Eye (tissue), 1 donor: ENCODE data around the gene ATG4C.
A peak's percentile ranks its signal among the peaks of the same experiment; 100 is the strongest.
"Not testable (repeated sequence)": the region's sequence is repeated elsewhere in the genome, so short reads cannot be mapped to it uniquely, and the experiment has no call there.

Source experiments
- DNase-seq: peaks from one replicate; pipeline ENCODE4 v3.0.0-alpha.2; 2015

Gene ATG4C

DNA sequence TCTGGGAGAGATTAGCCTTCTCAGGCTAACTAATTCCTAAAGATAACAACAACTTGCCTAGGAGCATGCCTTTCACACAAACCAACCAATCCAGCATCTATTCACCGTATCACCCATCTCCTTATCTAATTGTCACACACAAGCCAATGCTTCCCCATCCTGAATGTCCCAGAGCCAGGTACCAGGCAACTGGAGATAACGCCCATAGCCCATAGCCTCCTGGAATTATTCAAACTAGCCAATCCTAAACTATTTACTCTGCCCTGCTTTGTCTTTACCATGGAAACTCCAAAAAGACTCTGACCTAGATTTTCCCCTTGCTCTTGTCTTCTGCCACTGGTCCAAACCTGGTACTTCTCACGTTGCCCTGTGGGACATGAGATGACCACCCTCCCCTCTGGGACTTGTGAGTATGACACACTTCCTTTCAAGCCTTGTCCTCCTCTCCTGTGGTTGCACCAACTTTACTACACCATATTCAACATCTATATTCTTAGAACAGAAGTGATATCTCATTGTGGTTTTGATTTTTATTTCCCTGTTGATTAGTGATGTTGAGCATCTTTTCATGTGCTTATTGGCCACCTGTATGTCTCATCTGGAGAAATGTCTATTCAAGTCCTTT is 8.8 kb upstream of the ATG4C start:
- no peak for DNase-seq

DNA sequence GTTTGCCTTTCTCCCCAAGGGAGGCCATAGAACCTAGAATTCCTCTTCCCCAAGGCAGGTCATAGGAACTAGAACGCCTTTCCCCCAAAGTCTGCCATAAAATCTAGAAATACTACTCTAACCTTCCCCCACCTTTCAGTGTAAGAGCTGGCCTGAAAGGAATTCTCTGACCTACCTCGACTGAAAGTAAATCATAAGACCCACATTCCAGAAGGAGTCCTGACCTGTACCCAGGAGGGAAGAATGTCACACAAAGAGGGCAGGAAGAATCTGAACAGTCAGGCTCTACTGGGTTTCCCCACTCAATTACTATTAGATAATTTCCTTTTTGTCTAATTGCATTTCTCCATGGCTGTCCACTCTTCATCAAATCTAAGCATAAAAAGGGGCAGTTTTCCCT is 5.7 kb upstream of the ATG4C start:
- no peak for DNase-seq

DNA sequence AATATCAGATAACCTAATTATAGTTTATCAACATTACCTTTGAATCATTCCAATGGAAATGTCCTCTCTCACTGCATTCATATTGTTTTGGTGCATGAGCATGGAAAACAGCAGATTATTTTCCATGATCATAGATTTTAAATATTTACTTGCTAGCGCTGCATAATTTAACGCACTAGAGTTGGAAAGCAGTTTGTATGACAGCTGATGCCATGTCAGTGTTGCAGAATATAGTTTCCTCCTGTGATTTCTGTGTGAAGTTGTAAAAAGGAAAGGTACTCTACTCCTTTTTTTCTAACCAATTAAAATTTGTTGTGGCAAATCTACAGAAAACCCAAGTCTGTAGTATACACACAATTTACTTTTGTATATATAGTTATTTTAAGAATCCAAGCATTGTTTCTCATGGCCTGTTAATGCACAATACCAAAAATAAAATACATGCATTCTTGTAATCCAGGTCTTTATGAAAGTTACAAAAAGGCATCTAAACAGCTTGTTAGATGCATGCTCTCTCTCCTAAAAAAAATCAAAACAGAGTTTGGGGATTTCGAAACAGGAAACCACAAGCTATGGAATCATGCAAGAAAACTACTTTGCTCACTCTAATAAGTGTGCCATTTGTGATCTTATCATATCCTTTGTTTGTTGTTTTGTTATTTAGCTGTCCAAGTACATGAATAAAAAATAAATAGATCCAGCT is 1.9 kb upstream of the ATG4C start:
- DNase-seq = peak; percentile 4

DNA sequence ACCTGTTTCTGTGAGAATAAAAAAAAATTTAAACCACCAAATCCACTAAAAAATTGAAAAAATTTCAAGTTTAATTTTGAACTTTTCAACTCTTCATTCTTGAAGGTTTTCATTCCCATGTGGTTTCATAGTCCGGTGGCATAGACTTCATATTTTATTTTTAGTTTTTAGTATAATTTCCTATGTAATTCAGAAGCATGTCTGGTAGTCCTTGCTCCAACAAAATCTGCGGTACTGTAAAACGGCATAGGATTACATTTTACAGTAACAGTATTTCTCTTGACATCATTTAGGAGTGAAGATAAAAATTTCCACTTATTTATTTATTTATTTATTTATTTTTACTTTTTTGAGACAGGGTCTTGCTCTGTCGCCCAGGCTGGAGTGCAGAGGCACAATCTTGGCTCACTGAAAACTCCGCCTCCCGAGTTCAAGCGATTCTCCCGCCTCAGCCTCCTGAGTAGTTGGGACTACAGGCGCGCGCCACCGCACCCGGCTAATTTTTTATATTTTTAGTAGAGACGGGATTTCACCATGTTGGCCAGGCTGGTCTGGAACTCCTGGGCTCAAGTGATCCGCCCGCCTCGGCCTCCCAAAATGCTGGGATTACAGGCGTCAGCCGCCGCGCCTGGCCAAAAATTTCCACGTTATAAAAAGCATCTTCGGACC is 1.3 kb upstream of the ATG4C start:
- DNase-seq = not testable (repeated sequence)

DNA sequence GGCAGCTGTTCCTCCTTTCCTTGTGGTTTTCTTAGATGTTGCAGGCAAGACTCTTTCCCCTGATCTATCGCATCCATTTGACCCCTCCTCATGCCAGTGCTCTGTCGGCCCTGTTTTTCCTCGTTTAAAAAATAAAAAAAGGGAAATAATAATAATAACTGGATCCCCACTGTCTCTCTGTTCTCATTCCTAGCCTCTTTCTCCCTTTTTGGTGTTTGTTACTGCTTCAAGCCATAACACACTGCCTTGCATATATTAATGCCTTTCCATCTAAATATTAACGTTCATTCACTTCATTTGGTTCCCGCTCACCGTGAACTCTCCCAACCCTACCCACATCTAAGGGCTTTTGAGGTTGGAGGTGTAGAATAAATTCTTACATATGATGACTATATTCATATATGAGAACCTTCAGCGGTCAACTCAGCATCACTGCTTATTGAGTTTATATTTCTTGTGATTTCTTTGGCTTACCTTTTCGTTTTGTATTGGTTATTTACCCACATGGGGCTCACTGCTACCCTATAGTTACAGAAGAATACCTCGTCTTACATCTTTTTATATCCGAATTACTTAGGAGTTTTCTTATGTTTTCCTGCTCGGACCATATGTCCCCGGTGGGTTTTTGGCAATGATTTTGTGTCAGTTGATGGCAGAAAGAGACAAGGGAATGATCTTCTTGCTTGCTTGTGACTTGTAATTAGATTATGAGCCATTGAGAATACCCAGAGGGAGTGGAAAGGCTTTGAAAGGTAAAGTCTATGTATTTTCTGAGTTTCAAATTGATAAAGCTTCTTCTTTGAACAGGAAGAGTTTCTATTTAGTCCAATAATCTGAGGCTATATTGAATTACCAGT is 805 bp downstream of the ATG4C start:
- DNase-seq = peak; percentile 51

DNA sequence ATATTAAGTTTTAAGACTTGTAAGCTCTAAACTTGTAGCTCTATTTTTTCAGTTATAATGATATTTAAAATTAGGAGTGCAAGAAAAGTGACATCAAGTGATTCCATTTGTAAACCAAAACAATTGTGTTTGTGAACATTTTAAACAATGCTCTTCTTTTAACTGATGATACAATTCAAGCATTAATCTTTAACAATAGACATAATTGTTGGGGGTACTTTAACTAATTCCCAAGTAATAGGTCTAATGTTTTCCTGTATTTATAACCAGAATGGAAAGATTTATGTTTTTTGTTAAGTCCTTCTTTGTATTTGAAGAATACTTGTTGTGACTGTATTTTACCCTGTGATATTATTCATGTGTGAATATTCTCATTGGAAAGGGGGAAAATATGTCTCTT is 6.8 kb downstream of the ATG4C start:
- DNase-seq = no peak

DNA sequence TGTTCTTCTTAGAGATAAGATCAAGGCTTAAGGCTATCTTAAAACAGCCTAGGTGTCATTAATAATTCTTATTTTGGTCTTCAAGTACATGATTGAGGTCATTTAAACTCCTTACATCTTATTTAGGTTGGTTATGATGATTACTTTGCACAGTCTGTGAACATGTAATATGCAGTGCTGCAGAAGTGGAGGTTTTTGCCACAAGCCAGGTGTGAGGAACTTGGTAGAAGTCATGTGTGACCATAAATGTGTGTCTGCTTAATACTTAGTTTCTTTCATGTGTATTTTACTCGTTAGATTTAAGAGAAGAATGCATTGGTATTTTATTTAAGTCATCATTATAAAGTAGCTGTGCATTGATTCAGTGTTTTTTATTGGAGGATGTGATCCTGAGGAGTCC is 10.1 kb downstream of the ATG4C start:
- no peak for DNase-seq

DNA sequence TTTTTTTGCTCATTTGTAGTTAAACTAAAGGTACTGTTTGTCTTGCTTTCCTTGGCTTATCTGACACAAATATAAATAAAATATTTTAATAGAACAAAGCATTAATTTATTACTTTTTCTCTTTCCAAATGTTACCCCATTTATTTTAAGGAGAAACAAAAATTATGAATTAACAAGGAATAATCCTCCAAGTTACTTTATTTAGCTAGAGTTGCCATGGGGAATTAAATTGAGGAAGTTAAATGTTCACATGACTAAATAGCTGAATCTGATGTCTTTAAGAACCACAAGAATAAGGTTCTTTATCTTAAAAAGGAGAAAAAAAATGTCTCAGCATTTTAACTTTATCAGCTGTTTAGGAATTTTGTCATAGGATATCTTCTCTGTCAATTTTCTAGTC is 12.3 kb downstream of the ATG4C start:
- DNase-seq = no peak

DNA sequence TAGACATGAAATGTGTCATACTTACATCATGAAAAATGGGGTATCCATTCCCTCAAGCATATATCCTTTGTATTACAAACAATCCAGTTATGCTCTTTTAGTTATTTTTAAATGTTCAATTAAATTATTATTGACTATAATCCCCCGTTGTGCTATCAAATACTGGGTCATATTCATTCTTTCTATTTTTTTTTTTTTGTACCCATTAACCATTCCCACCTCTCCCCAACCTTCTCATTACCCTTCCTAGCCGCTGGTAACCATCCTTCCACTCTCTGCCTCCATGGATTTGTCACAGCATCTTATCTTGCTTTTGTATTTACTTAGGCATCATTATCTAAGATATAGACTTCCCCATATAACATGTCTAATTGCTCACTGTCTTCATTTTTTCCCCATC is 15.8 kb downstream of the ATG4C start:
- DNase-seq = no peak

DNA sequence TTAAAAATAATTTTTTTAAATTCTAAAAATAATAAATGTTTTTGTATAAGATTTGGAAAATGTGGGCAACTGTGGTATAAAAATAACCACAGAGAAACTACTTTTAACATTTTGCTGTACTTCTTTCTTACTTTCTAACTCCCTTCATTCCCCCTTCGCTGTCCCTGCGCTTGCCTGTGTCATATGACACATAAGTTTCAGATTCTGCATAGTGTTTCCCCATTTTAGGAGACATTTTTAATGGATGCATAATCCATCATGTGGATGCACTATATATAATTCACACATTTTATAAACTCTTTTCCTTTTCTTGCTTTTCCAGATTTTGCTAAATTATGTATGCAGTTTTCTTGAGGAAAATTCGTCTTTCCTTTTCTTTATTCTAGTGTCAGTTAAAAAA is 16.3 kb downstream of the ATG4C start:
- no peak for DNase-seq

DNA sequence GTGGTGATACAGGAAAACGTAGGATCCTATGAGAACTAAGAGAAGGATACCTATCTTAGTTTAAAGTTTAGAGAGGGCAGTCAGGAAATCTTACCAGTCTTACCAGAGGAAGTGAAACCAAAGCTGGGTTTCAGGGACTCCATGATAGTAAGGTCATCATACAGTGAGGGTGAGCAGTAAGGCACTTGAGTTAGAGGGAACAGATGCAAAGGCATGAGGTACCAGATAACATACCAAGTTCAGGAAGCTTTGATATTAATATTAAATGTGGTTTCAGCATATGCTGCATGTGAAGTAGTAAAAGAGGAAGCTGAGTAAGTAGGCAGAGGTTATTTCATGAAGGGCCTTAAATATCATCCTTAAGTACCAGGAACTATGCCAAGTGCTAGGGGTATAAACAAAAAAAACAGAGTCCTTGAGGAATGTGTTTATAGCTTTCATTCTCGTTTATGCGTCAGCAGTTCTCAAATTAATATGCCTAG is 16.9 kb downstream of the ATG4C start:
- no peak for DNase-seq

DNA sequence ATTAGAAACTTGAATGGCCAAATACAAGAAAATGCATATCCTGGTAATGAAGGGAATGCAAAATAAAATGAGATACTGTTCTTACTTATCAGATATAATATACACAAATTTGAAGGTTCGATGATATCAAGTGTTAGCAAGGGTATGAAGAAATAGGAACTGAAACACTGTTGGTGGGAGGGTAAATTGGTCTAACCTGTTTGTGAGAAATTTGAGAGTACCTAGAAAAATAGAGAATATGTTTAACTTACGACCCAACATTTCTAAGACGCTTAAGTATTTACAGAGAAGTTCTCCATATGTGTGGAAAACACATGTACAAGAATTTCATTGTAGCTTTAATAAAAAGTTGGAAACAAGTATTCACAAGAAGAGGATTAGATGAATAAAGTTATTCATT is 25.9 kb downstream of the ATG4C start:
- no peak for DNase-seq

DNA sequence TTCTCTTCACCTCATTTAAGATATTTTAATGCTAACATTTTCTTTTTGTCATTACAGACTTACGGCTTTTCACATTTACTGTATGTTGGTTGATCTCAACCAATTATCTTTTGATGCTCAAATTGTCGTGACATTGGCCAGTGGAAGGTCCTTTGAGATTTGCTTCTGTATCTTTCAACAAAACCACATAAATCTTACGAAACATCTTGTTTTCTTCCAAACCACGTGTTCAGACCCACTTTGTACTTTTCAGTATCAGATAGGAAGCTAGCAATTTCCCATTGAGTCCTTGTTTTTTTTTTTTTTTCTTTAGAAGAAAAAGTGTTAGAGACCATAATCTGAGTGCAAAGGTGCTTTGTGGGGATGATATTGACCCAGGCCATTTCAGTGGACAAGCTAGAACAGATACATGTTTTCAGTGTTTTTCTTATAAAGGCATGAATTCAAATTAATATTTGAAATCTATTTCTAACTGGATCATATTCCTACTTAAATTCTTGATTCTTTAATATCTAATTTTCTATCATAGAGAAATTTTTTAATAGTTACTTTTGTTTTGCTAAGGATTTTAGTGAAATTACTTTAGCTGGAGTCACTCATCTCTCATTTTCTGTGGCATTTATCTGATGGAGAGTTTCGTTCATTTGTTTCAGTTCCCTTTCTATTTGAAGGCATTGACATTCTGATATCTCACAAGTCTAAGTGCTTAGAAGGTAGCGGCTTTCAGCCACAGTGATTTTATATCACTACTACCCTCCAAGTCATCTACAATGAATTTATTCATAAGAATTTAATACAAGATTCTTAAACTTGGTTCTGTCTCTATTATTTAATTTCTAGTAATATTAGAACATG is 26.7 kb downstream of the ATG4C start:
- DNase-seq = no peak

DNA sequence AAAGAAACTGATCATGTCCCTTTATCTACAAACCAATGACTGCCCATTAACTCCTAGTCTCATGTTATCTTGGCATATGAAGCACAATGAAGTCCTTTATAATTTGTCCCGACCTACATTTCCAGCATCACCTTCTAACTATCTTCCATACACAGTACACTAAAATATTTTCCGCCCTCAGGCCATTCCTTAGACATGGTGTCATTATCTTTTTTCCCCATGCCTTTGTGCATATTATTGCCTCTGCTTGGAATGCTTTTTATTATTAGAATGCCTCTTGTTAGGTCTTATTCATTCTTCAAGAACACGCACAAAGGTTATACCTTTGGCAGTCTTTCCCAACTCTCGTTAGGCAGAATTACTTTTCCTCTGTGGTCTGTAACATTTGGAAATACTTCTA is 39.6 kb downstream of the ATG4C start:
- no peak for DNase-seq

DNA sequence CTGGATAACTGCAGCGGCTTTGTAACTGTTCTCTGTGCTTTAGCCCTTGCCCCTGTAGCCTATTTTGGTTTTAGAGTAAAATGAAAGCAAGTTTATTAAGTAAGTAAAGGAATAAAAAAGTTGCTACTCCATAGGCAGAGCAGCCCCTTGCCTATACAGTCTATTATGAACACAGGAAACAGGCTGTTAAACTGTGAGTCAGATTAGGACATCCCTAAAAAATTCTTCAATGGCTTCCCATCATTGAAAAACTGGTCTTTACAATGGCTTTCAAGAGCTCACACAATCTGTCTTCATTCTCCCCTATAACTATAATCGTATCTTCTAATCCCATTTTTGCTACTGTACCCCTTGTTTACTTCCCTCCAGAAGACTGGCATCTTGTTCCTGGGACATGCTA is 43.0 kb downstream of the ATG4C start:
- no peak for DNase-seq

DNA sequence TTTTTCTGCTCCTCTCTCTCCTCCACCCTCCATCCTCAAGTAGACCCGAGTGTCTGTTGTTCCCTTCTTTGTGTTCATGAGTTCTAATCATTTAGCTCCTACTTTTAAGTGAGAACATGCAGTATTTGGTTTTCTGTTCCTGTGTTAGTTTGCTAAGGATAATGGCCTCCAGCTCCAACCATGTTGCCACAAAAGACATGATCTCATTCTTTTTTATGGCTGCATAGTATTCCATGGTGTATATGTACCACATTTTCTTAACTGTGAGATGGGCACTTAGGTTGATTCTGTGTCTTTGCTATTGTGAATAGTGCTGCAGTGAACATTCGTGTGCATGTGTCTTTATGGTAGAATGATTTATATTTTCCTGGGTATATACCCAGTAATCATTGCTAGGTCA is 43.9 kb downstream of the ATG4C start:
- DNase-seq = not testable (repeated sequence)

DNA sequence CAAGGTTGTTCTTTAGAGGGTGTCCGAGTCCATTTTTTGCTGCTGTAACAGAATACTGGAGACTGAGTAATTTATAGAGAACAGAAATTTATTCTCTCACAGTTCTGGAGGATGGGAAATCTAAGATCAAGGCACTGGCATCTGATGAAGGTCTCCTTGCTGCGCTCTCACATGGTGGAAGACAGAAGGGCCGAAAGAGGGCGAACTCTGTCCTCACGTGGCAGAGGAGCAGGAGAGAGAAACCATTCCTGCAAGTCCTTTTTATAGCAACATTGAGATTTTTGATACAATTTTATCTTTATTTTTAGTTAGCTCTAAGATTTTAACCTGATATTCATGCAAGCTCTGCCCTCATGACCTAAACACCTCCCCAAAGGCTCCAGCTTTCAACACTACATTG is 48.3 kb downstream of the ATG4C start:
- DNase-seq = no peak

DNA sequence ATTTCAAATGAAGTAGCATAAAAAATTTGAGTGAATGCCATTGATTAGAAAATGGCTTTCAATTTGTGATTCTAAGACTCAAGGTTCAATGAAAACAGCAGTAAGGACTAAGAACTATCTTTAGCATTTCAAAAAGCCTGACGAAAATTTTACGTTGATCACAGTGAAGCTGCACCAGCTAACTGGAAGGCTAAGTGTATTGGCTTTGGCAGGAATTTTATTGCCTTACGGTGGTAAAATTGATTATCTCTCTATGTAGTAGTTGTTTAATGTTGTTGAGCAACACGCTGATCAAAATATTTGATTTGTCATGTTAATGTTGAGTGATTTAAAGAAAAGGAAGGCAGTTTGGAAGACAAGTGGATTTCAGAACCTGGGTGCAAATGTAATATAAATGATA is 49.6 kb downstream of the ATG4C start:
- DNase-seq = no peak

DNA sequence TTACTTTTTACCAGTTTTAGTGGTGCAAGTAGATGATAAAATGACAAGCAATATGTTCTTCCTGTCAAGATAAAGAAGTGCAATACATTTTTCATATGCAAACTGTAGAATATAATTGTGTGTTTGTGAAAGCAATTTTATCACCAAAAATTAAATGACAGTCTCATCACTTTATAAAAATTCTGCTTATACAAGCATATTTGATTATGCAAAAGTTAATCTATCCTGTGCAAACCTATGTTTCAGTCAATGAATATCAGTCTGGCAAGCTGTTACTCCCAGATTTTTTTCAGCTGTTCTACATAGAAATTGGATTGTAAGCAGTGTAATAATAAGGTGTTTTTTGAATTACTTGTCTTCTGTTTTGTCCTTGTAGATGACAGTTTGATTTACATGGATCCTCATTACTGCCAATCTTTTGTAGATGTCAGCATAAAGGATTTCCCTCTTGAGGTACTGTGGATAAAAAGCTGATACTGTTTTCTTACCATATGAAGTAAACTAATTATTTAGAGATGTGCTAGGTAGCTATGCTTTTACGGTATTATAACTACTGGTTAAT is 50.5 kb downstream of the ATG4C start:
- DNase-seq = no peak

DNA sequence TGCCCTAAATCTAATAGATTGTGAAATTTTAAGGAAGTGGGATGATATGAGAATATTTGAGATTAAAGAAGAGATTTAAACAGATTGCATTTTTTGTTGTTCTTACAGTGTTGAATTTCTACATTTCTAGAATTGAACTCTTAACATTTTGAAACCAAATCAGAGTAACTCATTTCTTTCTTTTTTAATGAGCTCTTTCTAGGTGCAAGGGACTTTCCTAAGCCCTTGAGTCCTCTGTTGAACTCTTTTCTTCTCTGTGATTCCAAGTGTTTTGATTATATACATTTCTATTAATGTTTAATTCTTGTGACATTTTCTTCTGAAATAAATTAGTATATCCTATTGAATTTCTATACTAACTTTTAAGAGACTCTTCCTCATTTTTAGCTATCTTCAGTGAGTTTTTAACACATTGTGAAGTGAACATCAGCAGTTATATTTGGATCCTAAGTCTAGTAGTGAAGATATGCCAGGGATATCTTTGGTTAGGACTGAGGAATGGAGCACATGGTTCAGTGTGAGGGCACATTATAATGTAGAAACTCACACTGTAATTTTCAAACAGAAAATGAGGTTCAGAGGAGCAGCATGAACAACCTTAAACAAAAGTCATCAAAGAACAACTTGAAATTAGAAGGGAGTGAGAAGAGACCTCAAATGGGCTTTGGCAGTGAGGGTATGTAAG is 53.1 kb downstream of the ATG4C start:
- no peak for DNase-seq

DNA sequence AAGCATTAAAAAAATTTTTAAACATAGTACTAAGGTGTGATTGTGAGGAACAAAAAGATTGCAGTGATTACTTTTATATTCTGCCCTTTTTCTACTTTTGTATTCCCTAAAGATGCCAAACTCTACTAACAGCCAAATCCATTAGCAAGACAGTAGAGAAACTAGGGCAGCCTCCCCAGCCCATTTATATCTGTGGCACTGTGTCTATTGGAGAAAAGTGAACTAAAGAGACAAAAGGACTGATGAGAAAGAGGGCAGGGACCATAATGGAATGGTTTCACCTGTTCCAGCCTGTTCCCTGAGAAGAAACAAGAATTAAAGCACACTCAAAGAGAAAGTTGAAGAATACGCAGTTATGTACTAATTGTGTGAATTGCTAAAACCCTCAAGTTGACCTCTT is 56.6 kb downstream of the ATG4C start:
- no peak for DNase-seq
